NCI-H2029 treated with DMSO at 0.1 percent for 48 hours (cell line): ENCODE results near the gene GNL1.
"Not testable (repeated sequence)": the region's sequence is repeated elsewhere in the genome, so short reads cannot be mapped to it uniquely, and the experiment has no call there.

Experiments used
- DNase-seq: peaks from one replicate; lab custom pipeline; 2025; lab: John Stamatoyannopoulos, UW

GNL1 gene

GRCh38 chr6:30495993-30496392 lies 60.3 kb downstream of the GNL1 start:
- DNase-seq, result no peak

DNA sequence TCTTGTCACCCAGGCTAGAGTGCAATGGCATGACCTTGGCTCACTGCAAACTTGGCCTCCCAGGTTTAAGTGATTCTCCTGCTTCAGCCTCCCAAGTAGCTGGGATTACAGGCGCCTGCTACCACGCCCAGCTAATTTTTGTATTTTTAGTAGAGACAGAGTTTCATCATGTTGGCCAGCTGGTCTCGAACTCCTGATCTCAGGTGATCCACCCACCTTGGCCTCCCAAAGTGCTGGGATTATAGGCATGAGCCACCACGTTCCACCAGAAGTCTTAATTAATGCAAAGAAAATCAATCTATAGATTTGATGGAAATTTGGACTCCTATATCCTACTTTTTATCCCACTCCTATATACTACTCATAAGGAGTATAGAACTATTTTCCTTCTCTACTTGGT lies 61.2 kb downstream of the GNL1 start:
- DNase-seq, result not testable (repeated sequence)

GRCh38 chr6:30494291-30494861 lies 61.9 kb downstream of the GNL1 start:
- DNase-seq, result no peak

GRCh38 chr6:30493643-30494250 lies 62.5 kb downstream of the GNL1 start:
- no peak for DNase-seq

DNA sequence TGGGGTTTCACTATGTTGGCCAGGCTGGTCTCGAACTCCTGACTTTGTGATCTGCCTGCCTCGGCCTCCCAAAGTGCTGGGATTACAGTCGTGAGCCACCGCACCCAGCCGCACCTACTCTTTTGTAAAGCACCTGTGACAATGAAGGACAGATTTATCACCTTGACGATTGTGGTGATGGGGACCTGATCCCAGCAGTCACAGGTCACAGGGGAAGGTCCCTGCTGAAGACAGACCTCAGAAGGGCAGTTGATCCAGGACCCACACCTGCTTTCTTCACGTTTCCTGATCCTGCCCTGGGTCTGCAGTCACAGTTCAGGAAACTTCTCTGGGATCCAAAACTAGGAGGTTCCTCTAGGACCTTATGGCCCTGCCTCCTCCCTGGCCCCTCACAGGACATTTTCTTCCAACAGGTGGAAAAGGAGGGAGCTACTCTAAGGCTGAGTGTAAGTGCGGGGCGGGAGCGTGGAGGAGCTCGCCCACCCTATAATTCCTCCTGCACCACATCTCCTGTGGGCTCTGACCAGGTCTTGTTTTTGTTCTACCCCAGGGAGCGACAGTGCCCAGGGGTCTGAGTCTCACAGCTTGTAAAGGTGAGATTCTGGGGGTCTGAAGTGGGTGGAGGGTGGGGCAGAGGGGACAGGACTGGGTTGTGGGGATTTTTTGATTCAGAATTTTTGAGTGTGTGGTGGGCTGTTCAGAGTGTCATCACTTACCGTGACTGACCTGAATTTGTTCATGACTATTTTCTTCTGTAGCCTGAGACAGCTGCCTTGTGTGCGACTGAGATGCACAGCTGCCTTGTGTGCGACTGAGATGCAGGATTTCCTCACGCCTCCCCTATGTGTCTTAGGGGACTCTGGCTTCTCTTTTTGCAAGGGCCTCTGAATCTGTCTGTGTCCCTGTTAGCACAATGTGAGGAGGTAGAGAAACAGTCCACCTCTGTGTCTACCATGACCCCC lies 64.0 kb downstream of the GNL1 start:
- DNase-seq, result no peak
